Left kidney (tissue), 2 donors: ENCODE data around the gene CMTM8. TPM values are rescaled to one million over a fixed set of nuclear protein-coding genes. Genes with fewer than 3 reads are reported as not detected.
"Not testable (repeated sequence)": the region's sequence is repeated elsewhere in the genome, so short reads cannot be mapped to it uniquely, and the experiment has no call there.

ENCODE experiments used
- DNase-seq: peaks from one replicate; pipeline ENCODE4 v3.0.0-alpha.2; 2013
- polyA plus RNA-seq: library from polyadenylated mRNA; unstranded; fragments of 120-200 nt; gene quantifications from one replicate; pipeline ENCODE4 v1.2.1, GENCODE V29; 2013; ENCODE audit not compliant: insufficient read length

CMTM8 gene
- polyA plus RNA-seq, 1 donor = 8.4 TPM

DNA sequence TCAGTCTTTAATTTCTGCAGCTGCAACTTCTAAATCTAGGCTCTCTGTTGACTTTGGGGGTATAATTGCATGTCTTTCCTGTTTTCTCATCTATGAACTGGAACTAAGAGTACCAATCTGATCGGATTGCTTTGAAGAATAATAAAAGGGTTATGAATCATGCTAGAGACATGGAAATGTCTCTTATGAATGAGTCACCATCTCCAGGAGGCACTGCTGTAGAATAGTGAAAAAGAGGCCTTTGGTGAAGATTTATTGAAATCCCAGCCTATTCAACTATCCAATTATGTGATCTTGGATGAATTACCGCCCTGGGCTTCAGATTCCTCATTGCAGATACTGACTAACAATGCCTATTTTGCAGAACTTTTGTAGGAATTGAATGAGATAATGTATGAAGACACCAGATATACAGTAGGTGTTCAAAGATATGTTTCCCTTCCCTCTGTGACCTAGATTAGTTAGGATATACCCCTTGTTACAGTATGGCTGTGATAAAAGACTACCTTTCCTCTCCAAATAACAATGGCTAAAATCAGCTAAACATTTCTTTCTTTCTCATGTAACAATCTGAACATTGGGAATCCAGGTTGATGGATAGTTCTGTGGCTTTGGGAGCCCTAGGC lies 11.5 kb upstream of the CMTM8 start:
- no peak for DNase-seq

DNA sequence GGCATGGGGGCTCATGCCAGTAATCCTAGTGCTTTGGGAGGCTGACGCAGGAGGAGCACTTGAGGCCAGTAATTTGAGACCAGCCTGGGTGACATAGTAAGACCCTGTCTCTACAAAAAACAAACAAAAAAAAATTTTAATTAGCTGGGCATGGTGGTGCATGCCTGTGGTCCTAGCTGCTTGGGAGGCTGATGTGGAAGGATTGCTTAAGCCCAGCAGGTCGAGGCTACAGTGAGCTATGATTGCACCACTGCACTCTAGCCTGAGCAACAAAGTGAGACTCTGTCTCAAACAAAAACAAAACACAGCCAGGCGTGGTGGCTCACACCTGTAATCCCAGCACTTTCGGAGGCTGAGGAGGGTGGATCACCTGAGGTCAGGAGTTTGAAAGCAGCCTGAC lies 9.7 kb upstream of the CMTM8 start:
- DNase-seq = not testable (repeated sequence)

DNA sequence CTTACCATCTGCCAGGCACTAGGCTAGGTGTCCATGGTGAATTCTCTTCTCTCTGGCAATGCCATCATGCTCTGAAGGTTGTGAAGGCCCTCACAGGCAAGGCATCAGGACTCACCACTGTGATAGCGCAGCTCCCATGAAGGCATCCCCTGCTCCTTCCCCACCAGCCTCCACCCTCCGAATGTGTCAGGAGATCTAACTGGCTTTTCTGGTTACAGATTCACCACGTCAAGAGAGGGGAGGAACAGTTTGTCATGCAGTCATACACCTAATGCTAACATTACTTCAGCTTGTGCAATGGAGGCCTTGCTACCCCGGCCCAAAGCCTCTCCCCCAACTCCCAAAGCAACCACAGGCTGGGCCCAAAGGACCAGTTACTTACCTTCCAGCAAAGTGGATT lies 8.9 kb upstream of the CMTM8 start:
- no peak for DNase-seq

DNA sequence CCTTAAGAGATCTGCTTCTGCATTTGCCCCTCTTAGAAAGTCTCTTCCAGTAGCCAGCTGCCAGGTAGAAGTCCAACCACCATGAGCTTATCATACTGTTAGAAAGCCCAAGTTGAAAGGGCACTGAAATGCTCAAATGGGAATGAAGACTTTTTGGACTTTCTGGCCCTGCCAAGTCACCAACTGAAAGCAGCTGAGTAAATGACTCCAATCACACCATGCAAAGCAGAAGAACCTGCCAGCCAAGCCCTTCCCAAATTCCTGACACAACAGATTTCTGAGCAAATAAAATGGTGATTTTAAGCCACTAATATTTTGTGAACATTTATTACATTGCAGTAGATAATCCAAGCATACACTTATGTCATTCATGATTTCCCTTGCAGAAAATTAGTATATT lies 2.1 kb upstream of the CMTM8 start:
- DNase-seq = no peak

DNA sequence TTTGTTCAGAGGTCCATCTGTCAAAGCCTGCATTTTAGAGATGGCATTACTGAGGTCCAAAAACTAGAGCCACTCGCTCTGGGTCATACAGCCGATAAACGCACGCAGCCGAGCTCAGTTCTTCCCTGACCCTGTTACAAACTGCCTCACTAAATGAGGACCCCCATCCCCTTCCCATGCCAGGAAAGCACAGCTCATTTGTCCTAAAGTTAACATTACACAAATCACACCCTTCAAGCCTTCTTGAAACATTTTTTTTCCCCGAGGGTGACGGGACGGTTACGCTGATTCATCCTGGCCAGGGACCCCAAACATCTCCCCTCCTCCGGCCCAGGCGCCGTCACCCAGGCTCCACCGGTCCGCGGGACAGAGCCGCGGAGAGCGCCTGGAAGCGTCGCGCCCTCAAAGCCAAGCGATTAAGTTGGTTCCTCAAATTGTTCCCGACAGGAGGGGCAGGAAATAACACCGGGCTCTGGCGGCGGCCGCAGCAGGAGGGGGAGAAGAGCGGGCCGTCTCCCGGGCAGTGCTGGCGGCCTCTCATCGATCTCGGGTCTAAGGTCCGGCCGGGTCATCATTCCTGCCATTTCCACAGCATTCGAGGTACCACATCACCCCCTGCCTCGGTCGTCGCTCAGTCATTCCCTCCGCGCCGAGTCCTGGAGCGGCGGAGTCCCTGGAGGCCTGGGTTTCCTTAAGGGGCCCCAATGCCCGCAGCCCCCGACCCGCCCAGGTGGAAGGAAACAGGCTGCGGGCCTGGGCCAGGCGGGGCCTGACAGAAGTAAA lies 619 bp upstream of the CMTM8 start:
- peak; percentile 32 for DNase-seq

DNA sequence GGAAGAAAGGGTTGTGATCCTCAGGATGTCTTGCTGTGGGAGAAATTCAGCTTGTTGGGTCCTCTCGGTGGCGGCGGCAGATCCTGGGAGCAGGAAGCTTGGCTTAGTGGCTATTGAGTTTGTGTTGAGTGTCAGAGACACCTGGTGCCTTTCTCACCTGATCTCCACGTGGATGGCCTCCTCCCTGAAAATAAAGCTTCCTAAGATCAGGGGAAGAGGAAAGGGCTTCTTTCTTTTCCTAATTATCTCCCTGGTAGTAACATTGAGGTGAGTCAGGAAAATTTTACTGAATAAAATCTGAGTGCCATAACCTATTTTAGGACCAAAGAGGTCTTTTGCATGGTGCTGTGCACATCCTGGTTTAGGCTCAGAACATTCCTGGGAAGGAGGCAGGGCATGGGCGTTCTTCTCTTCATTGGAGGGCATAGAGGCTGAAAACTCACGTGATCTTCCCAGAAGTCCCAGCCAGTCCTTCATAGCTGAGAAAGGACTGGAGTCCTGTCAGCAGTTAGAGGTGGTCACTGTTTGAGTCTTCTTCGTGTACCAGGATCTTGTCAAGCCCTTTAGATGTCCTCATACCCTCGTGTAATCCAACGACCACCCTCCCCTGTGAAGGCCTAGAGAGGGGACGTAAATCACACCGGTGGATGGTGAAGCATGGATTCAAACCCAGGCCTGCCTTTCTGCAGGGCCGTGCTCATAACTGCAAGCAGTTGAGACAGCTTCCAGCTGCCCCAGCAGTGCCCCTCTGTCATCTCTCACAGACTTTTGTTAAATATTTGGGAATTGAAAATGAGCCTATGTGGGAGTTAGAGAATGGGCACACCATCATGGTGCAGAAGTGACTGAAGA lies 1.1 kb downstream of the CMTM8 start:
- no peak for DNase-seq

DNA sequence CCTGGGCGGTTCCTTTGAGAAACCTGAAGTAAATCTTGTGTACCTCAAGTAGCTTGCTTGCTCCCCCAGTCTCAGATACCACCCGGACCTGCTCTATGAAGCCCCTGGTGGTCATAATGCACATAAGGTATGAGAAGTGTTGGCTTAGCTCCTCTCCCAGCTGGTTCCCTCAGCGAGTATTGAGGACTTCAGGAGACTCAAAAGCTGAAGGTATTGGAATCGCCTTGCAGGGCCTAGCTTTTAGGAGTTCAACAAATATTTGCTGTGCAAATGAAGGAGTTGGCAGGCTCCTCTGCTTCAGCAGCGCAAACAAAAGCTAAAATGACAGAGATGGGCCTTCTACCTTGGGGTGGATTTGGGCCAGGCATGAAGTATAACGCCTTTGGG lies 1.7 kb downstream of the CMTM8 start:
- peak; percentile 55 for DNase-seq

DNA sequence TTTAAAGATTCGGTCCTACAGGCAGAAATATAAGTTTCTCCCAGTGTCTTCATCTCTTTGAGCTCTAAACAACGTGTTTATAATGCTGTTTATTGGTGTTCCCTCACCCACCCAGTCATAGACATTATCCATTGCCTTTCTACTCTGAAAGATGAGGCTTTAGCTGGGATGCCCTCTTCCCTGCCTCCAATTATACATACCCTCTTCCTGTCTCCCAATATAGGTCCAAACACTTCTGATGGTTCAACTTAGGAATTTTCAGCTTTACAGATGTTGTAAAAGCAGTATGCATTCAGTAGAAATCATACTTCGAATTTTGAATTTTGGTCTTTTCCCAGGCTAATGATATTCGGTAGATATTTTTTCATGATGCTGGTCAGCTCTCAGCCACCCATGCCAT lies 2.6 kb downstream of the CMTM8 start:
- DNase-seq = no peak

DNA sequence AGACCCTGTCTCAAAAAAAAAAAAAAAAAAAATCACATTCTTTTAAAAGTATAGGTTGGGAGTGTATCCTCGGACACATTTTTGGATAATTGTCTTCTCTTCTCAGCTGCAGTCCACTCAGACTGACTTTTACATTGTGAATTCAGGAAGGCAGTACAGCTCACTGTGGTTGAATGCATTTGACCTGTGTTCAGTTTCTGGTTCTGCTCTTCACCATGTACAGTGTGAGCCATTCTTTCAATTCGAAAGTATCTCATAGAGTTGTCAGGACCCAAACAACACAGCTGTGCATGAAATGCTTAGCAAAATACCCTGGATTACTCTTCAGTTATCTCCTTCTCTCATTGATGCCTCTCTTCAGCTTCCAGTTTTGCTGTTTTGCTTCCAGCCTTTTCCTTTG lies 5.0 kb downstream of the CMTM8 start:
- DNase-seq = no peak

DNA sequence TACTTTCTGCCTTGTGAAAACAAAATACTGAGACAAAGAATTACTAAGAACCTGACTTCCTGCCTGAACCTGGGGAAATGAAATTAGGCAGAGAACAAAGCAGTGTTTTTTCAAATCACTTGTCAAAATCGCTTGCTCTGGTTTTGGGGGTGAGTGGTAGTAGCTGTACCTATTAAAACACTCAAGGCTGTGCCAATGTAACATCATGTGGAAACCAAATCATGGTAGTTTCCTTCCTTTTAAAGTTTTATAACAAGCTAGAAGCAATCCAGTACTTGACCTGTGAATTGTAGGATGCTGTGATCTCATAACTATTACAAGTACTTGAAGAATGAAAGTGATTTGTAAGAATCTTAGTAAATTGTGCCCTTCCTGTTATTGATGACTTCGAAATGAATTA lies 6.7 kb downstream of the CMTM8 start:
- no peak for DNase-seq

DNA sequence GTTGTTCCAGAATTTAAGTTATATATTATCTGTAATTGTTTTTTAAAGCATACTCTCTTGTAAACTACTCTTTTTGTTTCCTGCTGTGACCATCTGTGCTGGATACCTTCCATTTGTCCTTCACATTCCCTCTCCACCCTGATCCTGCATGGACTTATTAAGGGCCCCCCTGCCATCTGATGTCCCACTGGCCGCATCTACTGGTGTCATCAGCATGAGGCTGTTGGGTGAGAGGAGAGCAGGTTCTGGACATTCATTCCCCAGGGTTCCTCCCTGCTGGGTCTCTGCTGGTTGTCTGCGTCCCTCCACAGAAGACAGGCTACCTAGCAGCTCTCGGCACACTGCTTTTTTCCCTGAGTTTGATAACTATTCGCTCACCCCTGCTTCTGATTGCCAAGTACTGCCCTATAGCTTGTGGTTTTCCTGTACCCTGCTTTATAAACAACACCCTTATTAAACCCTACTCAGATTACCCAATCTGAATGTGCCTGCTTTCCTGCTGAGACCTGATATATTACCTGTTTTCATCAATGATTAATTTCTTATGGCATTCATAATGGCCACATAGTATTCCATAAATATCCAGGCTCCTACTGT lies 7.7 kb downstream of the CMTM8 start:
- no peak for DNase-seq

DNA sequence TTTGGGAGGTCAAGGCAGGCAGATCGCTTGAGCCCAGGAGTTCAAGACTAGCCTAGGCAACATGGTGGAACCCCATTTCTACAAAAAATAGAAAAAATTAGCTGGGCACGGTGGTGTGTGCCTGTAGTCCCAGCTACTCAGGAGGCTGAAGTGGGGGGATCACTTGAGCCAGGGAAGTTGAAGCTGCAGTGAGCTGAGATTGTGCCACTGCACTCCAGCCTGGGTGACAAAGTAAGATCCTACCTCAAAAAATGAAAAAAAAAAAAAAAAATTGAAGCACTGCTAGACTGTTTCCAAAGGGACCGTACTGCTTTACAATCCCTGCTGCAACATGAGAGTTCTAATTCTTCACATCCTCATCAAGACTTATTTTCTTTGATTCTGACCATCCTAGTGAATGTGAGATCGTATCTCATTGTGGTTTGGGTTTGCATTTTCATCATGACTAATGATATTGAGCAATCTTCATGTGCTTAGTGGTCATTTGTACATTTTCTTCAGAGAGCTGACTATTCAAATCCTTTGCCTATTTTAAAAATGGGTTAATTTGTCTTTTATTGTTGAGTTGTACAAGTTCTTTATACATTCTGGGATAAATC lies 10.8 kb downstream of the CMTM8 start:
- DNase-seq = no peak

DNA sequence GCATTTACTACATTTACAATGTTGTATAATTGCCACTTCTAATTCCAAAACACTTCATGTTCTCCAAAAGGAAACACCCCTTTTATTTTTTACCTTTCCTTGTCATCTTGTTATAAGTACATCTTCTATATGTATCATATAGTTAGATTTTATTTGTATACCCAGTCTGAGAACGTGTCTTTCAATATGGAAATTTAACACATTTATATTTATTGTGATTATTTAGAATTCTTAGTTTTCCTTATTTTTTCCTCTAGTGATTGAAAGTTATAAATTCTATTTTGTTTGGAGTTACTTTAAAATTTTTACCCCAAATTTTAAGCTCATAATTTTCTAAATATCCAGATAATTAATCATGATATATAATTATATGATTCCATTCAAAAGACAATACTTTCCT lies 15.8 kb downstream of the CMTM8 start:
- no peak for DNase-seq

DNA sequence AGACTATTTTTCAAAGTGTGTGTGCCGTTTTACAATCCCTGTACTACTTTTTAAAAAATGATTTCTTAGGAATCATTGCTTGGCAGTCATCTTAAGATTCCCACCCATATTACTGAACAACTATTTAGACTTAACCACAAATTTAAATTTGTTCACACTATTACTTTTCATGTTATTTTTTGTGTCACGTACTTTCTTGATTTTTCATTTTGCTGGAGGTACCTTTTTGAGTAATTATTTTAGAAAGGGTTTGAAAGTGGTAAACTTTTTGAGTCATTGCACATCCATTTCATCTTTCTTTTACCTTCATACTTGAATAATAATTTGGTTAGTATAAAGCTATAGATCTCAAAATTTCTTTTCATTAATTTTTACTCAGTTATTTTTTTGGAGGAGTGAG lies 16.9 kb downstream of the CMTM8 start:
- no peak for DNase-seq

DNA sequence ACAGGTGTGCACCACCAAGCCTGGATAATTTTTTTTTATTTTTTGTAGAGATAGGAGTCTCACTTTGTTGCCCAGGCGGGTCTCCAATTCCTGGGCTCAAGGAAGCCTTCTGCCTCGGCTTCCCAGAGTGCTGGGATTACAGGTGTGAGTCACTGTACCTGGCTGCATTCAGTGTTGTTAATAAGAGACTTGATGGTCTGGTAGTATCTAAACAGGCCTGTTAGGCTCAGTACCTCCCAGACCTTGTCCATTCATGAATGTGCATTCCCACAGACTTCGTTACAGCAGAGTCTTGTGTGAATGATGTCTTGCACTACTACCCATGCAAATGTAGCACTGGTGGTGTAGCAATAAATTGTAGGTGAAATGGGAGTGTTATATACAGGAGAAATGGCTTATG lies 17.7 kb downstream of the CMTM8 start:
- DNase-seq = no peak

DNA sequence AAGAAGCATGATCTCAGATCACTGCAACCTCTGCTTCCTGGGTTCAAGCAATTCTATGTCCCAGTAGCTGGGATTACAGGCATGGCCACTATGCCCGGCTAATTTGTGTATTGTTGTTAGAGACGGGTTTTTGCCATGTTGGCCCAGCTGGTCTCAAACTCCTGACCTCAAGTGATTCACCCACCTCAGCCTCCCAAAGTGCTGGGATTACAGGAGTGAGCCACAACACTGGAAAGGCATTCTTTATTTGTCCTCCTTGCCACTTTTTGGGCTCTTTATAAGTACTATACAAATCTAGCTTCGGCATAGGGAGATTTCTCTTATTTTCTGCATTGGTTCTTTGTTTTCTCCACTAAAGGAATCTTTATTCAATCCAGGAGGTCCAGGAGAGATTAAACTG lies 18.6 kb downstream of the CMTM8 start:
- DNase-seq = no peak

DNA sequence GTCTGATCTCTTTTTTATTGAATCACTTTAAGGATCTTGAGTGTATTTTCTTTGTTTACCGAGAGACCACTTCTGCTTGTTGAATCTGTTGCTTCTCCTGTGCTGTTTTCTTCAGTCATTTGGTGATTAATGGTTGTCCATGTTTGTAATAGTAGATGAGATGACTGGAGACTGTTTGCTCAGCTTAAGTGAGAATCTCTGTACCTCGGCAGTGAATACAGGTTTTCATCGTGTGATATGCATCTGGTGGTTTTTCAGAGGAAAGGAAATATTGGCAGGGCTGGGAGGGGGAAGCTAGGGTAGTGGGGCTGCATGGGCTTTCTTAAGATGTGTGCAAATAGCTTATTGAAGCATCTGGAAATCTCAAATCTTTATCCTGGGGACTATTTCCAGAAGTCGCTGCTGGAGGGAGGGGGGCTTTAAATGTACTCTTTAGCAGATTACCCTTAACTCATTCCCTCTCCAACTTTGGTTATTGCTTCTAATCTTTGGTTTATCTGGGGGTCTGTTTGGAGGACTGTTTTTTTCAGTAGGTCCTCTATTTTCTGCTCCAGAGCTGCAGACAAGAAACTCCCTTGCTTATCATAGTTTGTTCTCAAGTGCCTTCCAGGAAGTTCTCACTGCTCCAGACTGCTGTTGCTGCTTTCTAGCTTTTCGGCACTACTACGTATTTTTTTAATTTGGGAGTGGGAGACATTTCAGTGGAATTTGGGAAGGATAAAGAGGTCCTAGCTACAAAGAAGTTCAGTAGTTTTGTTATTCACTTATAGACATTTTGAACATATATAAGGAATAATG lies 19.4 kb downstream of the CMTM8 start:
- no peak for DNase-seq

DNA sequence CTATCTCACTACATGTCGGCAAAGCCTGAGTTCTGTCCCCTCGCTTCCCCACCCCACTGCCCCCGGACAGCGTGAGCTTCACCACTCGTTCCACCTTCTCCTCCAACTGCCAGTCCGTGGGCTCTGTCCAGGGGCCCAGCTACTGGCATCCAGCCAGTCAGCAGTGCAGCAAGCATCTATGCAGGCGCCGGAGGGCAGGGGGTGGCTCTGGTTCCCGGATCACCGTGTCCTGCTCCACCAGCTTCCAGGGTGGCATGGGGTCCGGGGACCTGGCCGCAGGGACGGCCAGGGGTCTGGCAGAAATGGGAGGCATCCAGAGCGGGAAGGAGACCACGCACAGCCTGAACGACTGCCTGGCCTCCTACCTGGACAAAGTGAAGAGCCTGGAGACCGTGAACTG lies 20.4 kb downstream of the CMTM8 start:
- no peak for DNase-seq

DNA sequence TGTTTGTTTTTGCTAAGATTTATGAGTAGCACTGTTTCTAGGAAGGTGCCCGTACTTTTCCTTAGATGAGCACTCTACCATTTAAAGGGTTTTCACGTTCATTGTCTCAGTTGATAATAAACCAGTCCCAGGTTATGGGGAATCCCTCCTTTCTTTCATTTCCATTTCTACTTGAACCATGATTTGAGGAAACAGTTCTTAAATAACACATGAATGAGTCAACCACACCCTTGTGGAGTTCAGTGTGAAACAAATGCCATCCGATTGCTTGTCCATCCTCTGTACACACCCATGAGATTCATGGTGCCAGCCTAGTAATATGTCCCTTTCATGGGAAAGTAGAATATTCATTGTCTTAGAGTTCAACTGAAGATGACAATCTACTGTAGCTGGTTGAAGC lies 23.1 kb downstream of the CMTM8 start:
- DNase-seq = no peak

DNA sequence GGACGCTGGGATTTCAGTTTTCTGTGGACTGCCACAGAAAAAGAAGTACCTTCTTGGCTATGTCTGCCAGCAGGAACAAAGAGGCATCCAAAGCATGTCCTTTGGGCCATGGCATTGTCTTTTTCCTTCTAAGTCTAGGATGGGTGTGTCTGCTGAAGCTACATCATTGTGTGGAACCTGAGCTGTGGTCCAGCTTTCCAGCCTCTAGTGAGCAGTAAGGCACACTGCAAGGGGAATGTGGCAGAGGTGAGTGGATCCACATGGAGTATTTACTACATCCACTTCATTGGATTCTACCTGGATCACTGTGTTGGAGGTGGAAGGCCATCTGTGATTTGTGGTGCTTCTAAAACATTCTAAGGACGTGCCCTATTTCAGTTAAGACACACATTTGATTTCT lies 23.7 kb downstream of the CMTM8 start:
- DNase-seq = no peak

DNA sequence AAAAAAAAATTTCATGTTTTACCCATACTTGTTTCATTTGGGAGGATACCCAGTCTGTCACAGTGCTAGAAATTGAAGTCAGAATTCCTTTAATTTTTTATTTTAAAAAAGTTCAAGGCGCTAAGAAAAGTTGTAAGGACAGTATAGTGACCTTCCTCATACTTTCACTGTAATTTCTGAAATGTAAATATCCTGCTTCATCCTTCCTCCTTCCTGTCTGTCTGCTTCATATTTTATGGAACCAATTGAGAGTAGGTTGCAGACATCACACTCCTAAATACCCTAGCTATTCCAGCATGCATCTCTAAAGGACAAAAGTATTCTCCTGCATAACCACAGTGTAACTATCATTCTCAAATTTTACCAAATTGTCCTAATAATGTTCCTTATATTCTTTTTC lies 35.8 kb downstream of the CMTM8 start:
- no peak for DNase-seq

DNA sequence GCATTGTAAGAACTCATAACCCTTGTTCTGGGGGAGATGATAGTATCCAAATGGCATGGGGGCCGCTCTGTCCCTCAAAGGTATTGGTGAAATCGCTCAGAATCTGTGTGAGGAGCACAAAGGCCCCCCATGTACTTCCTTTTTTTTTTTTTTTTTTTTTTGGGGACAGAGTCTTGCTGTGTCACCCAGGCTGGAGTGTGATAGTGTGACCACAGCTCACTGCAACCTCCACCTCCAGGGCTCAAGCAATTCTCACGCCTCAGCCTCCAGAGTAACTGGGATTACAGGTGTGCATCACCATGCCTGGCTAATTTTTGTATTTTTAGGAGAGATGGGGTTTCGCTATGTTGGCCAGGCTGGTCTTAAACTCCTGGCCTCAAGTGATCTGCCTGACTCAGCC lies 37.0 kb downstream of the CMTM8 start:
- DNase-seq = no peak
